Muscle layer of colon (tissue), 2 donors: ENCODE measurements around the gene RAB3B.

Experiments
- H3K27ac ChIP-seq: one replicate; pipeline ENCODE4 v1.7.0; 2013; ENCODE audit warnings: low read depth, mild to moderate bottlenecking, low read length, moderate library complexity
- H3K27me3 ChIP-seq, 2 donors: one replicate each; pipeline ENCODE4 v1.7.0; 2013; ENCODE audit warnings: low read length in 2 of 2, mild to moderate bottlenecking in 2 of 2; ENCODE audit not compliant: insufficient read depth in 2 of 2, control insufficient read depth in 1 of 2
- H3K36me3 ChIP-seq: one replicate; pipeline ENCODE4 v1.7.0; 2013; ENCODE audit warnings: mild to moderate bottlenecking, low read length; ENCODE audit not compliant: insufficient read depth
- H3K4me1 ChIP-seq: one replicate; pipeline ENCODE4 v1.7.0; 2013; ENCODE audit warnings: mild to moderate bottlenecking, low read length; ENCODE audit not compliant: insufficient read depth
- H3K4me3 ChIP-seq, 2 donors: one replicate each; pipeline ENCODE4 v1.7.0; 2013; ENCODE audit warnings: low read length in 2 of 2, low read depth in 1 of 2, mild to moderate bottlenecking in 1 of 2, moderate library complexity in 1 of 2
- H3K9ac ChIP-seq: one replicate; pipeline ENCODE4 v1.7.0; 2013; ENCODE audit warnings: low read length
- H3K9me3 ChIP-seq: one replicate; pipeline ENCODE4 v1.7.0; 2013; ENCODE audit warnings: mild to moderate bottlenecking, low read length
- donor health status: abdominal sarcoma.
- donor health status: Adenocarcinoma of cecum.

The RAB3B gene

DNA sequence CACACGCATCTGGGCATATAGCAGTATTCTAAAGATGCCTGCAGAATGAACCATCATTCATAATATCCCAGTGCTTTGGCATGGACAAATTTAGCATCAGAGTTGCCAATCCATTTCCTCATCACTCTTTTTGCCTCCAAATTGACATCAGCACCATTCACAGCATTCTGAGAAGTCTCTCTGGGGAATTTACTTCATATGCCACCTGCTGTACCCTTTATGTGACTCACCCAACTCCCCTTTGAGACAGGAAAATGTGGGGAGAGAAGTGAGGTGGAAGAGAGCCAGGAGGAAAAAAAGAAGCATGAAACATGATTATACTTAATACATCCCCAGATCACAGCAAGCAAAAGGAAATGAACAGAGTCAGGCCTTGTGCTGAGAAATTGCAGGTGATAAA lies 37.4 kb downstream of the RAB3B start:
- Histone ChIP-seq H3K4me3 (no peak overlapping the region), H3K36me3 (no peaks in the 10 kb centered on the region), H3K9me3 (no peaks in the 10 kb centered on the region), H3K4me1 (no peaks in the 10 kb centered on the region), H3K9ac (no peak overlapping the region), H3K27me3 (no peaks in the 10 kb centered on the region), H3K27ac (no peak overlapping the region)

DNA sequence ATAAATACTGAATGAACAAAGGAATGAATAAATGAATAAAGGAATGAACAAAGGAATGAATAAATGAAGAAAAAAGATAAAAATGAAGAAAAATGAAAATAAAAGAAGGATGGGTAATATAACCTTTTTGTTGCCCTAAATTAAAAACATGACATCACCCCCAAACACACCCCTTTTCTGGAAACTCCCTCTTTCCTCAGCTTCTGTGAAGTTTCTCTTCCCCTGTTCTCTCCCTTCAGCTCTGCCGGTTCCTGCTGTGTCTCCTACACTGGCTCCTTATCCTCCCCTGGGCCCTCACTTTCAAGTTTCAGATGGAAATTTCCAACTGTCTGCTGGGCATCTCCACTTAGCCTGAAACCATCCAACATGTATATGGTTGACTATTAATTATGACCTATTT lies 37.9 kb downstream of the RAB3B start:
- Histone ChIP-seq H3K9ac (no peak overlapping the region), H3K36me3 (no peaks in the 10 kb centered on the region), H3K4me3 (no peak overlapping the region), H3K4me1 (no peaks in the 10 kb centered on the region), H3K9me3 (no peaks in the 10 kb centered on the region), H3K27me3 (no peaks in the 10 kb centered on the region), H3K27ac (no peak overlapping the region)

DNA sequence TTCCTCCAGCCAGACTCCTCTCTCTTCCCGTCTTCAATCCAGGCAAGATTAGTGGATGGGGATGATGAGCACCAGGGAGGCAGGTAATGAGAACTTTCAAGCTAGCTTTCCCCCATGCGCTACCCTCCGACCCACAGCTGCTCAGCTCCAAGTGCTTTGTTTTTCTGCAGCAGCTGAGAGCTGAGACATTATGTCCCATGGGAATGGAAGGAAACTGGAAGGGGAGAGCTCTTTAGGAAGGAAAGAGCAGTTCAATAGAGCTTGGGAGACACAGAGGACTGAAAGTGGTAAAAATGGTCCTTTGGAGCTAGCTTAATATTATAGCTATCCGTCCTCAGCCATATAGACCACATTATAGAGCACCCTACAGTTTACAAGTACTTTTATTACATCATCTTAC lies 39.8 kb downstream of the RAB3B start:
- Histone ChIP-seq H3K27ac (no peak overlapping the region), H3K9me3 (no peaks in the 10 kb centered on the region), H3K4me3 (no peak overlapping the region), H3K4me1 (no peaks in the 10 kb centered on the region), H3K9ac (no peak overlapping the region), H3K27me3 (no peaks in the 10 kb centered on the region), H3K36me3 (no peaks in the 10 kb centered on the region)

DNA sequence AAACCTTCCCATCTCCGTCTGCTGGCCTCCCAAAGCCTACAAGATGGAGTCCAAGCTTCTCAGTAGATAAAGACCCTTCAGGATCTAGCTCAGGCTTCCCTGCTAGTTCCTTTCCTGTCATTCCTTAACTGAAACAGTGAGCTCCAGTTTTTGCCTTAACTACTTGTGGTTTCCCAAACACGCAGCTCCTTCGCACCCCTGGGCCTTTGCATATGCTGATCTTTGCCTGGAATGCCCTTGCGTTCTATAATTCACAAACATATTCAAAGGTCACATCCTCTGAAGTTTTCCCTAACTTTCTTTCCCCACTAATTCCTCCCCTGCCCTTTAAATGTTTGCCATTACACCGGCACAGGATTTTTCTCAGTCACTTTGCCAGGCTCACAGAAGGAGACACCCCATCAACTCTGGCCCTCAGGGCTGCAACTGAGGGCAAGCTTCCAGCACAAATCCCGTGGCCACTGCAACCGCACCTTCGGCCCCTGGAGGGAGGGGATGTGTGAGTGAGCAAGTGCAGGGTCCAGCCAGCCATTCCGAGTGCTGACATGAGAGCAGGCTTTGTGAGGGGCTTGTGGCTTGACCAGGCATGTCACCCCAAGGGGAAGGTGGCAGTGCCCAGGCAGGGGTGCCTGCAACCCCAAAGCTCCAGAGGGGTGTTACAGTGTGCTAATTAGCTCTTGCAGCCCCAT lies 41.3 kb downstream of the RAB3B start:
- Histone ChIP-seq H3K9me3 (no peaks in the 10 kb centered on the region), H3K27me3 (no peaks in the 10 kb centered on the region), H3K36me3 (no peaks in the 10 kb centered on the region), H3K9ac (no peak overlapping the region), H3K27ac (no peak overlapping the region), H3K4me1 (no peaks in the 10 kb centered on the region), H3K4me3 (no peak overlapping the region)

DNA sequence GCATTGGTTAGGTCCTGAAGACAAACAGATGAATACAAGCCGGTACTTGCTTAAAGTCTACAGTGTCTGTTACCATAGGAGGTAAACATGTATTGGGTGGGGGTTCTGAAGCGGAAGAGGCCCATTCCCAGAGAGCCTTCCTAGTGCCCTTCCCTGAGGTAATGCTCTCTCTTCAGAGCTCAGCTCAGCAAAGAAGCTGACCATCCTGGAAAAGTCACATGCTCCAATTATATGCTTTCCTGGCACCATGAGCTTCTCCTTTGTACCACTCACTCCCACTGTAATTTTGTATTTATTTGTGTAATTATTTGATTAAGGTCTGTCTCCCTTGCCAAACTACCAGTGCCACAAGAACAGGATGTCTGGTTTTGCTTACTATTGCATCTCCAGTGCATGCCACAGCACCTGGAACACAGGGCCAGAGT lies 42.0 kb downstream of the RAB3B start:
- H3K9me3 ChIP-seq, result no peaks in the 10 kb centered on the region
- H3K27ac ChIP-seq, result no peak overlapping the region
- no peak overlapping the region for H3K9ac ChIP-seq
- no peaks in the 10 kb centered on the region for H3K36me3 ChIP-seq
- H3K4me1 ChIP-seq, result no peaks in the 10 kb centered on the region
- no peak overlapping the region for H3K4me3 ChIP-seq
- H3K27me3 ChIP-seq, result no peaks in the 10 kb centered on the region

DNA sequence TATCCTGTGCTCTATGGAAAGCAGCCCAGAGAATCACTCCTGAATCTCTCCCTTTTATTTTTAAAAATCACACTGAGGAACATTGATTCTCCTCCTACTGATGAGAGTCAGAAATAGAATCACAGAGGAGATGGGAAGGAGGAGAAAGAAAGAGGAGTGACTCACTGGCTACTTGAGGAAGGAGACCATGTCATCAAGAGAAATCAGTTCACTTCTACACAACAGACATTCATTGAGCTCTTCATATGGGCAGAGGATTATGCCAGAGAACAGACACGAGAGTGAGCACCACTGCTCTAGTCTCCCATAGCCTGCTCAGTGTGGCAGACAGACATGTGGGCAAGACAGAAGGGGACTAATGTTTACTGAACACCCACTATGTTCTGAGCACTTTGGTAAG lies 44.2 kb downstream of the RAB3B start:
- Histone ChIP-seq H3K4me3 (no peak overlapping the region), H3K4me1 (no peaks in the 10 kb centered on the region), H3K27me3 (no peaks in the 10 kb centered on the region), H3K27ac (no peak overlapping the region), H3K9me3 (no peaks in the 10 kb centered on the region), H3K36me3 (no peaks in the 10 kb centered on the region), H3K9ac (no peak overlapping the region)

DNA sequence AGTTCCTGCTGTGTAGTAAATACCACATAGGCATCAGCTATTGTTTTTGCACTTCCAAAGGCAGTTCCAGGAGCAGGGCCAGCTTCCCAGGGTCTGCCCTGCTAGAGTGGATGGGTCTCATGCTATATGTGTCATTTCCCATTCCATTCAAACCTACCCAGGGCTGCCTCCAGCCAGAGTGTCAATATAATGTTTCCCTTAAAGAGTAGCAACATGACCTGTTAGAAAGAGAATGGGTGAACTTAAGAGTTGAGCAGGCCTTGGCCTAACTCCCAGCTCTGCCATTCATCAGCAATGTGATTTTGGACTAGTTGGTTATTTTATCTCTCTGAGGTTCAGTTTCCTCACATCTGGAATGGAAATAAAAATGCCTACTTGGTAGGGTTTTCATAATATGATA lies 44.9 kb downstream of the RAB3B start:
- Histone ChIP-seq H3K4me3 (no peak overlapping the region), H3K9ac (no peak overlapping the region), H3K9me3 (no peaks in the 10 kb centered on the region), H3K27me3 (no peaks in the 10 kb centered on the region), H3K4me1 (no peaks in the 10 kb centered on the region), H3K27ac (no peak overlapping the region), H3K36me3 (no peaks in the 10 kb centered on the region)

DNA sequence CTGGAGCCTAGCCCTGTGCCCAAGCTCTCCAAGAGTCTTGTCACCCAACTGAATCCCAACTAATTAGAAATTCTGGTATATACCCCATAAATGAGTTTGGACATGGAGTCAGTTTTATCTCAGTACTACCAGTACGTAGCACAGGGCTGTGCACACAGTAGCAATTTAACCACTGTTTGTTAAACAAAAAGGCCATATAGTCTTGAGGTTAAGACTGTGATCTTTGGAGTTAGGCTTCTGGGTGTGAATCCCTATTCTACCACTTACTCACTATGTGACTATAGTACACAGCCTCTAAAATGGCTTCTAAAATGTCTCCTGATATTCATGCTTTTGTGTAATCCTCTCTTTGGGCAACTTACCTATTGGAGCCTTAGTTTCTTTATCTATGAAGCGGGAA lies 48.2 kb downstream of the RAB3B start:
- Histone ChIP-seq H3K9ac (no peak overlapping the region), H3K36me3 (no peaks in the 10 kb centered on the region), H3K4me3 (no peak overlapping the region), H3K9me3 (no peaks in the 10 kb centered on the region), H3K27ac (no peak overlapping the region), H3K4me1 (no peaks in the 10 kb centered on the region), H3K27me3 (no peaks in the 10 kb centered on the region)

DNA sequence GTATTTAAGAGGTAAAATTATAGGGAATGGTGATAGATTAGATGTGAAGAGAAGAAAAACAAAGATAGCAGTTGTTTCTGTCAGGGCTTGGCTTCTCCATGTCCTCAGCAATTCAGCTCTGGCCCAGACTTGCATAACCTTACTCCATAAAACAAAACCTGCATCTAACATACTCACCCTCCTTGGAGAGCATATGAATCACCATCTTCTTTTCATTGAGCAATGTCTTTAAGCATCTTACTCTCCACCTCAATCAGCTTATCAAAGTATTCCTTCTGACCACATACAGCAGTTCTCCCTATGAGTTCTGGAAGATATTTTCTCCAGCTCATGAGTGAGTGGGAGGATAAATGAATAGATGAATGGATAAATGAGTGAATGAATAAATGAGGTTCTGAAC lies 49.0 kb downstream of the RAB3B start:
- no peaks in the 10 kb centered on the region for H3K9me3 ChIP-seq
- no peaks in the 10 kb centered on the region for H3K27me3 ChIP-seq
- H3K4me1 ChIP-seq, result no peaks in the 10 kb centered on the region
- H3K27ac ChIP-seq, result no peak overlapping the region
- no peak overlapping the region for H3K4me3 ChIP-seq
- H3K36me3 ChIP-seq, result no peaks in the 10 kb centered on the region
- H3K9ac ChIP-seq, result no peak overlapping the region

DNA sequence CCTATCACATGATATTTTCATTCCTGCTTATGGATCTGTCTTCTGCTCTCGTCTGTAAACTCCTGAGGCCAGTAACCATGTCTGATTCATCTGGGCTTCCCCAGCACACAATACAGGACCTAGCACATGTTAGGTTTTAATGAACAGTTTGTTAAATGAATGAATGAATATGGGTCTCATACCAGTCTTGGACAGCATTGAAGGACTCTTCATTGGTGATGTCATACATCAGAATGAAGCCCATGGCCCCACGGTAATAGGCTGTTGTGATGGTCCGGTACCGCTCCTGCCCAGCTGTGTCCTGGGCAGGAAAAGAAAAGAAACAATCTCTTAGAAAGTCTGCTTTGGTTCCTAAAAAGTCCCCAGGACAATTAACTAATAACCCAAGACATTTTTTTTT lies 53.4 kb downstream of the RAB3B start:
- Histone ChIP-seq H3K4me3 (no peak overlapping the region), H3K36me3 (no peaks in the 10 kb centered on the region), H3K9ac (no peak overlapping the region), H3K4me1 (no peaks in the 10 kb centered on the region), H3K27me3 (no peaks in the 10 kb centered on the region), H3K27ac (no peak overlapping the region), H3K9me3 (no peaks in the 10 kb centered on the region)

DNA sequence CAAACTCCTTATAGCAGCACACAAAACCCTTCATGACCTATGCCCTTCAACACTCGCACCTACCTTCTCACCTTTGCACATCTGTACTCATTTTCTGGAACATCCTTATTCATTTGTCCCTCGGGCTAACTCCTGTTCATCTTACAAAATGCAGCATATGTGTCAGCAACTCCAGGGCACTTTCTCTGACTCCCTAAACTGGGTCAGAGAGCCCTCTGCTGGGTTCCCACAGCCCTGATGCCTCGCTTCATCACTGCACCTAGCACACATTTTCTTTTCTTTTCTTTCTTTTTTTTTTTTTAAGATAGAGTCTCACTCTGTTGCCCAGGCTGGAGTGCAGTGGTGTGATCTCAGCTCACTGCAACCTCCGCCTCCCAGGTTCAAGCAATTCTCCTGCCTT lies 54.0 kb downstream of the RAB3B start:
- Histone ChIP-seq H3K9ac (no peak overlapping the region), H3K36me3 (no peaks in the 10 kb centered on the region), H3K27ac (no peak overlapping the region), H3K9me3 (no peaks in the 10 kb centered on the region), H3K4me3 (no peak overlapping the region), H3K4me1 (no peaks in the 10 kb centered on the region), H3K27me3 (no peaks in the 10 kb centered on the region)

DNA sequence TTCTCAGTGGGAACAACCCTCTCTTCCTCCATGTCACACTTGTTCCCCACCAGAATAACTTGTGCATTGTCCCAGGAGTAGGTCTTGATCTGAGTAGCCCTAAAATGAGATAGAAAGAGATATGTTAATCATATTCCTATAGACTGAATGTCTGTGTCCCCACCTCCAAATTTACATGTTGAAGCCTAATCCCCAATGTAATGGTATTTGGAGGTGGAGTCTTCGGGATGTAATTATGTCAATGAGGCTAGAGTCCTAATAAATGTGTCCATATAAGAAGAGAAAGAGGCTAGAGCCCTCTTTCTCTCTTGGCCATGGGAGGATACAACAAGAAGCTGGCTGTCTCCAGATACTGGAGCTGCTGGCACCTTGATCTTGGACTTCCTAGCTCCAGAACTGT lies 57.2 kb downstream of the RAB3B start:
- Histone ChIP-seq H3K36me3 (no peaks in the 10 kb centered on the region), H3K9me3 (no peaks in the 10 kb centered on the region), H3K9ac (no peak overlapping the region), H3K4me3 (no peak overlapping the region), H3K27ac (no peak overlapping the region), H3K27me3 (no peaks in the 10 kb centered on the region), H3K4me1 (no peaks in the 10 kb centered on the region)
